NCI-H1436 (cell line): ENCODE measurements around the gene PDE4A.
"Not testable (repeated sequence)": the region's sequence is repeated elsewhere in the genome, so short reads cannot be mapped to it uniquely, and the experiment has no call there.

Experiments used
- DNase-seq: peaks from one replicate; lab custom pipeline; 2025; lab: John Stamatoyannopoulos, UW

Gene PDE4A

DNA sequence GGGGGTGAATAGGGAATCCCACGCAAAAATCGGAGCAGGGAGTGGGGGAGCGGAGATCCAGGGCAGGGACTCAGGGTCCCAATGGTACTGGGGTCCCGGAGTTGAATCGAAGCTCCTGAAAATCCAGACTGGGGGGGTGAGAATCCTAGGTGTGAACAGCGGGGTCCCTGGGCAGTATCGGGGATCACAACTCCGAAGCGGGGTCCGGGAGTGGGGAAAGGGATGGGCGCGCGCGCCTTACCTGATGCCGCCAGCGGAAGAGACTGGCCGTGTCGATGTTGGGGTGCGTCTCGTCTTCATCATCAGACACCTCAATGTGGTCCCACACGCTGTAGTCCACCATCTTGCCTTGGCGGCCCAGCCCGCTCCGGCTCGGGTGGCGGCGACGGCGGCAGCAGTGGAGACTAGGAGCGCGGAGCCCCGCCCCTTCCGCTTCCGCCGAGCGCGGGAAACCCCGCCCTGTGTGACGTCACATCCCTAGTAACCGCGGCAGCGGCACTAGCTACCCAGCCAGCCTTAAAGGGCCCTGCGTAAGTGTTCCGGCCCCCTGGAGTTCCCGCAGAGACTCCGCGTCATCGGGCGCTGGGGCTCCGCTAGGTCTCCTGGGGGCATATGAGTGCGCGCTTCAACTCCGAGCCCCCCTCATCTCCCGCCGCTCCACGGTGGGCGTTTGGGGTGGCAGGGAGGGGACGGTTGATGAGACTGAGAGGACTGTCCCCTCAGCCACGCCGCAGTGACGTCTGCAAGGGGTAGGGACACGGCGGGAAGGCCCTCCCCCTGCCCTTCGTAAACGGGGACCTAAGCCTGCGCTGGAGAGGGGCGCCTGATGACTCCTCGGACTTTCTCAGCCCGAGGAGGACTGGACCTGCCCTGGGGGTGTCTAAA is 17.0 kb upstream of the PDE4A start, which contains the start of gene CDC37:
CDC37 (minus strand) TSS at position 406 of the 885 bp plus-strand sequence; CDS start at position 343, 63 bp downstream.
- peak; percentile 94 for DNase-seq

GRCh38 chr19:10404888-10405820 is 15.2 kb upstream of the PDE4A start:
- DNase-seq, result no peak

DNA sequence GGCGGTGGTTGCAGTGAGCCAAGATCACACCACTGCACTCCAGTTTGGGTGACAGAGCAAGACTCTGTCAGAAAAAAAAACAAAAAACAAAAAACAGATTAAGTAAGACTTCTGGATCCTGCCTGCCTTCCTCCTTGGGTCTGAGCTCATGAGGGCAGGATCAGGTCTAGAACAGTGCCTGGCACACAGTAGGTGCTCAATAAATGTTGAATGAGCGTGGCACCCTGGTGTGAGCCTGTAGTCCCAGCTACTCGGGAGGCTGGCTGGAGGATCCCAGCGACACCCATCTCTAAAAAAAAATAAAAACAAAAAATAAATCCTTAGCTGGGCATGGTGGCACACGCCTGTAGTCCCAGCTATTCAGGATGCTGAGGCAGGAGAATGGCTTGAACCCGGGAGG is 14.1 kb upstream of the PDE4A start:
- DNase-seq, result no peak

DNA sequence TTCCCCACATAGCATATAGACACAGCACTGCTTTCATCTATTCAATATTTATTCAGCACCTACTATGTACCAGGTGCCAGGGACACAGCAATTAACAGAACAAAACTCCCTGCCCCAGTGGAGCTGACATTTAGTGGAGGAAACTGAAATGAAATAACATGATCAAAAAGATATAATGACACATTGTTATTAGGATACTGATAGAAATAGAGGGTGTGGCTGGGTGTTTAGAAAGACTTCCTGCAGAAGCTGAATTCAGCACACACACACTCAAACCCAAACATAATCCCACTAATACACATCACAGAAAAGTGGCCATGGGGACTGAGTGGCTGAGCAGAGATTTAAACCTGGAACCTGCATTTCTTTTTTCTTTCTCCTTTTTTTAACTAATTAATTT is 13.2 kb upstream of the PDE4A start:
- DNase-seq, result no peak

DNA sequence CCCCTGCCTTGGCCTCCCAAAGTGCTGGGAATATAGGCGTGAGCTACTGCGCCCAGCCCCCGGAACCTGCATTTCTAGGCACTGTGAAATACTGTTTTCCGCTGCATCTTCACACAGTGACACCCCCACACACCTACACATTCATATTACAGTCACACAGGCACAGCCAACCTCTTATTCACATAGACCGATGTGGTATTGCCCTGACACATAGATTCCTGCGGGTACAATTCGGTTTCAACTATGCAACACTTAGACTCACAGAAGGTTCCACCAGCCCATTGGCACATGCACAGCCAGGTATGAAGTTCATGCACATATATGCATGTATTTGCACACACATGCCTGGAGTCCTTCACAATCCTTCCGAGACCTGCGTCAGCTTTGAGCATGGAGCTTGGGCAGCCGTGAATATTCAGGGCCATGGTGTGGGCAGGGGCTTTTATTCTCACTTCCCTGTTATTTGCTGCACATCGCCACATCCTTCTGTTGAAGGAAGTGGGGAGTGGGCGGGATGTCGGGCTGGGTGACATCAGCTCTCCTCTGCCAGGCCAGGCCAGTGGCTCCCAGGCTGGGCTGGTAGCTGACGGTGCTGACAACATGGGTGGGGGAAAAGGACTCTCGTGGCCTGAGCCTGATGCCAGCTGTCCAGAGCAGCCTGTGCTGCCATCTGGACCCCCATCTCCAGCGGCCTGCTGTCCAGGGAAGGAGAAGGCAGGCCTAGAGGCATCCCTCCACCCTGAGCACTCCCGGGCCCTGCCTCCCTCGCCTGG is 11.6 kb upstream of the PDE4A start:
- DNase-seq, result no peak

- not testable (repeated sequence) for DNase-seq
Observed at GRCh38 chr19:10411224-10411623, 9.1 kb upstream of the PDE4A start.

DNA sequence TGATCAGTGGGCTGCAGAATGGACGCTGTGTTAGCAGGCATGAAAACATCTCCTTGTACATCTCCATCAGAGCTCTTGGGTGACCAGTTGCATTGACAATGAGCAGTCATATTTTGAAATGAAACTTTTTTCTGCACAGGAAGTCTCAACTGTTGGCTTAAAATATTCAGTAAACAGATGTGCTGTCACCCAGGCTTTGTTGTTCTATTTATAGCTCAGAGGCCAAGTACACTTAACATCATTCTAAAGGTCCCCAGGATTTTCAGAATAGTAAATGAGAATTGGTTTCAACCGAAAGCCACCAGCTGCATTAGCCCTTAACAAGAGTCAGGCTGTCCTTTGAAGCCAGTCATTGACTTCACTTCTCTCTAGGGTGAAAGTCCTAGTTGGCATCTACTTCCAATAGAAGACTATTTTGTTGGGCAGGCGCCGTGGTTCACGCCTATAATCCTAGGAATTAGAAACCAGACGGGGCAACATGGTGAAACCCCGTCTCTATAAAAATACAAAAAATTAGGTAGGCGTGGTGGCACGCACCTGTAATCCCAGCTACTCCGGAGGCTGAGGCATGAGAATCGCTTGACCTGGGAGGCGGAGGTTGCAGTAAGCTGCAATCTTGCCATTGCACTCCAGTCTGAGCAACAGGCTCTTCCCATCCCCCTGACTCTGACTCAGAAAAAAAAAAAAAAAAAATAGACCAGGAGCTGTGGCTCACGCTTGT is 7.9 kb upstream of the PDE4A start:
- DNase-seq, result no peak

DNA sequence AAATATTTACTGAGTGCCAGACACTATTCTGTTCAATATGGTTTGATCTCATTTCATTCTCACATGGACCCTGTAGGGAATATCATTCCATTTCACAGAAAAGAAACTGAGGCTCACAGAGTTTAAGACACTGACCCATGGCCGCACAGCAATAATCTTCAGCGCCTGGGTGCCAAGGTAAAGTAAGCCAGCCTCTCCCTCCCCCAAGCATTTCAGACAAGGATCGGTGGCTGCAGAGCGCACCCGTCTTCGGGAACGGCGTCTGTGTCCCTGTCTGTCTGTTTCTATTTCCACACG is 4.3 kb upstream of the PDE4A start:
- DNase-seq, result no peak

DNA sequence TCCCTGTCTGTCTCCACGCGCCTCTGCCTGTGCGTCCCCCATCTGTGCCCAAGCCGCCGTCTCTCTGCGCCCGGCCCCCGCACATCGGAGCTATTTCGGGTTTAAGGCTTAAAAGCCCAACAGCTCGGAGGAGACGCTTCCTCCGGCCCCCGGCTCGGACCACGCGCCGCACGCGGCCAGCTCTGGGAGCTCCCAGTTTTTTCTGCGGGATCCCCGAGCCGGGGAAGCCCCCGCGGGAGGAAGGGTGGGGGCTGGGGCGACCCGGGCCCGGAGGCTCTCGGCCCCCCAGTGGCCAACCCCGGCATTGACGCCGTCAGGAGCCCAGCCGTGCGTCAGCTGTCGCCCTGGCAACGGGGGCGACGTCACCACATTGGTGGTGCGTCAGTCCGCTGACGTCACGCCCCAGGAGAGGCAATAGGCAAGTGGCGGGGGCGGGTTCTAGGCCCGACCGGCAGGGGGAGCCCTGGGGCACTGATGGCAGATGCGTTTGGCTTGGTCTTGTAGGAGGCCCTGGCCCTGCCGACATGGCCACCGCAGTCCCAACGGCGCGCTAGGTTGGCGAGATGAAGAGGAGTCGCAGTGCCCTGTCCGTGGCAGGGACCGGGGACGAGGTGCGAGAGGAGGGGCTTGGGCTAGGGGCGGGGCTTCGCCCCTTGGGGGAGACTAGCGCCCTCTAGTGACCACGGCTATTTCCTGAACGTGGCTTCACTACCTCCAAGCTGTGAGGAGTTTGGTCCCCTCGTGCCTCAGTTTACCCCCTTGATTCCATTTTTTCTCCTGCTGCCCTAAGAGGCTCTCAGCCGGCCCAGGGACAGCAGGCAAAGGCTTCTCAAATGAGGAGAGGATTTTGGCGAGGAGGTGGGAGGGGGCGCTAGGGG is 3.7 kb upstream of the PDE4A start:
- DNase-seq, result peak; percentile 89

DNA sequence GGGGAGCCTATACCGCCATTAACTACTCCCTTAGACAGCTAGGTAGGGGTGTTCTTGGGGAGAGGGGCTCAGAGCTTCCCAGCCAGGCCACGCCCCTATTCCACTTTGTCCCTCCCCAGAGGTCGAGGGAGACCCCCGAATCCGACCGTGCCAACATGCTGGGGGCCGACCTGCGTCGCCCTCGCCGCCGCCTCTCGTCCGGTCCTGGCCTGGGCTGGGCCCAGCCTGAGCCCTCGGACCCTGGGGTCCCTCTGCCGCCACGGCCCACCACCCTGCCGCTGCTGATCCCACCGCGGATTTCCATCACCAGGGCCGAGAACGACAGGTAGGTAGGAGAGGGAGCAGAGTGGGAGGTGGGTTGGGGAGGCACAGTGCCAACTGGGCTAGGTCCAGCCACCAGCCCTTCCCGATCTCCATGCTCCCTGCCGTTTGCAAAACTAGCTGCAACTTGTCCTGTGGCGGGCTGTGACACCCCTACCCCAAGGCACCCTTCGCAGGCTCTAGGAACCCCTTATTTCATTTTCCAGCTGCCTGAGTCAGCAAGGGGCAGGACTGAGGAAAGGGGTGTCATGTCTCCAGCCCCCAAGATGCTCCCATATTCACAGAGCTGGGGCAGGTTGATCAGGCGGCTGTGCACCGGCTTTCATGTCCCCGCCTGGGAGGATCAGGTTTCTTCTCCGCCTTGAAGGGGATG is 2.6 kb upstream of the PDE4A start:
- DNase-seq, result no peak

DNA sequence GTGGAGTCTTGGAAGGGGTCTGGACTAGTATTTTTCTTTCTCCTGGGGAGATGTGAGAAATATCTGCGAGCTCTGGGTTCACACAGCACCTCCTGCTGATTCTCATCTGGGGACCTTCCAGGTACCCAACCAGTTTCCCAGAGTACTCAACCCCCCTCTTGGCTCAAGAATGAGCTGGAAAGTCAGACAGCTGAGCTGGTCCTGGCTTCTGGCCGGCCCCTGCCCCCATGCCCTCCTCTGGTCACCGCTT is 2.2 kb upstream of the PDE4A start:
- no peak for DNase-seq

GRCh38 chr19:10418485-10419199 is 1.7 kb upstream of the PDE4A start:
- no peak for DNase-seq

- DNase-seq, result no peak
Observed at GRCh38 chr19:10419200-10419645, 1.1 kb upstream of the PDE4A start.

- DNase-seq, result no peak
Observed at GRCh38 chr19:10419646-10420443, 493 bp upstream of the PDE4A start.

GRCh38 chr19:10421240-10422045 is 1.1 kb downstream of the PDE4A start:
- no peak for DNase-seq

- DNase-seq, result no peak
Observed at GRCh38 chr19:10422046-10422461, 1.7 kb downstream of the PDE4A start.

- no peak for DNase-seq
Observed at GRCh38 chr19:10422846-10423245, 2.5 kb downstream of the PDE4A start.
